ENCODE data around the gene PEX14.

PEX14 gene

DNA sequence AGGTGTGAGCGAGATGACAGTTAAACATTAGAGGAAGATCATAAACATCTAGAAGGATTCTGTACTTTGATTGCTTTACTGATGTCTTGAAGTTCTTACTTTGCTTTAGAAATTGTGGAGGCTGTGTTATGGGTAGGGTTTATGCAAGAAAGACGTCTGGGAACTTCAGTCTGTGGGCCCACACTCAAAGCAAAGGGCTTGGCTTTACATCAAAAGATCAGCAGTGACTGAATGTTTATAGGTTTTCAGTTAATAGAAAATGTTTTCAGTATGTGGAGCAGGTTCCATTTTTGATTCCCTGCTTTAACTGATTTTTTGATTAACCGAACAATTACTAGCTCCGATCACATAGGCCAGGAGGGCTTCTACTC lies 31.9 kb downstream of the PEX14 start:
- Histone ChIP-seq H3K36me3 (no peaks in the 10 kb centered on the region; a peak in 1 of 22 replicates), H3K4me3 (no peak overlapping the region), H3K9ac (no peak overlapping the region), H4K20me1 (peaks cover 55 to 100% (median 96%) of the 10 kb centered on the region in 11 experiments), H3K4me1 (peaks cover 23 to 49% (median 45%) of the 10 kb centered on the region in 10 experiments), H3K4me2 (no peak overlapping the region), H3K27me3 (no peaks in the 10 kb centered on the region), H3K27ac (no peak overlapping the region), H3K9me3 (replicated peaks in 1 of 11) (no peaks in the 10 kb centered on the region)
- TF ChIP-seq Cebpa-rat (IDR thresholded peaks at IDR 0.05): no peak

DNA sequence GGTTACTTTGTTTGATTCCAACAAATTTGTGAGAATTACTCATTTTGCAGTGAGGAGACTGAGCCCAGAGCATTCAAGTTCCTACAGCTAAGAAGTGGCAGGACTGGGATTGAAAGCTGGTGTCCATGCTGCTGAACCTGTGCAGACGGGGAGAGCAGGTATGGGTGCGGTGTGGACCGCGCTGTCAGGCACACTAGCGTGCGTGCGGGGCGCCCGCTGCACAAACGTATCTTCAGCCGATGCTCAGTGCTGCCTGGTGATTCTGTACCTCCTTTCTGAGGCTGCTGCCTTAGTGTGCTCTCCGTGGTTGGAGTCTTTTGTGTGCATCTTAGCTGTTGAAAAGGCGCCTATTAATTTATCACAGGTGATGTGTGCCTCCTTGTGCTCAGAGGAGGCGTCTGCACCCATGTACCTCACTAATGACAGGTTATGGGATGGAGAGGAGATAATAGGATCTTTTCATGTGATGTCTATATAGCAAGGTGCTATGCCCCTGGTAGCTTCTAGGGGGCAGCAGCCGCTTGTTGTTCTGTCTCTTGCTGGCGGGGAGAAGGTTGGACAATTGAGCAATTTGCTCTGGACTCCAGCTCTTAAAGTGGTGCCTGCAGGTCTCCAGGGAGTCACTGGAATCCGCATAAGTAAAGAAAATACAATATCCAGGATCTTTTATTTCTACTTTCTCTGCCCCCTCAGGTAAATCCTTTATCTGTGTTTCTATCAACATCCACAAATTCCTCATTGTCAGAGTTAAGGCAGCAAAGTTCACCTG lies 32.5 kb downstream of the PEX14 start:
- Histone ChIP-seq H3K9me3 (replicated peaks in 1 of 11) (no peaks in the 10 kb centered on the region), H3K4me2 (peak overlapping the region in 8 of 11 experiments; percentile 33 to 93 (median 79); a peak in 13 of 22 replicates), H3K36me3 (no peaks in the 10 kb centered on the region; a peak in 1 of 22 replicates), H3K9ac (no peak overlapping the region), H4K20me1 (peaks cover 48 to 100% (median 92%) of the 10 kb centered on the region in 11 experiments), H3K27ac (no peak overlapping the region), H3K4me3 (no peak overlapping the region), H3K27me3 (no peaks in the 10 kb centered on the region), H3K4me1 (peaks cover 29 to 56% (median 51%) of the 10 kb centered on the region in 10 experiments)
- peak in 2 of 11 experiments; percentile 32 to 46; a peak in 3 of 22 replicates for TF ChIP-seq Cebpa-rat (IDR thresholded peaks at IDR 0.05)

DNA sequence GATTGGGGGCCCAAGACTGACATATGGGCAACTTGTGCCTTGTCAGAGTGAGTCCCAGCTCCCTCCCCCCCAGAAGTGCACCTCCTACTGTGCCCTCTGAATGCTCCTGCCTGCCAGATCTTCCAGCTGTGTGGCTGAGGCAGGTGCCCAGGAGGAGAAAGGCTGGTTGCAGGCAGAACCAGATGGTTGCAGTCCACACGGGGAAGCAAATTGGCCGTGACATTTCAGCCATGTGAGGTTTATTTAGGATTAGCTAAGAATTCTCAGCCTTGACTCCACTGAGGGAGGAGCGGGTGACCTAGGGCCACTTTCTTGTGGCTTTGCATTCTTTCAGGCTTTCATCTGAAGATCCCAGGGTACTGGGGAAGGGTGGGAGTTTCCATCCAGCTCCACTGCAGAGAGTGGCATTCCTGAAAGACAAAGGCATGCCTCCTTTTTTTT lies 33.8 kb downstream of the PEX14 start:
- Histone ChIP-seq H3K27ac (peak overlapping the region in 2 of 11 experiments; percentile 1 to 8; a peak in 2 of 22 replicates), H3K4me3 (no peak overlapping the region), H3K4me1 (peaks cover 42 to 66% (median 63%) of the 10 kb centered on the region in 10 experiments), H3K9ac (peak overlapping the region in 1 of 11 experiments; percentile 15; a peak in 1 of 22 replicates), H3K4me2 (peak overlapping the region in 10 of 11 experiments; percentile 20 to 93 (median 70); a peak in 17 of 22 replicates), H3K9me3 (replicated peaks in 1 of 11) (no peaks in the 10 kb centered on the region), H3K27me3 (no peaks in the 10 kb centered on the region), H3K36me3 (no peaks in the 10 kb centered on the region; a peak in 1 of 22 replicates), H4K20me1 (peaks cover 40 to 100% (median 84%) of the 10 kb centered on the region in 11 experiments)
- TF ChIP-seq Cebpa-rat (IDR thresholded peaks at IDR 0.05): no peak

DNA sequence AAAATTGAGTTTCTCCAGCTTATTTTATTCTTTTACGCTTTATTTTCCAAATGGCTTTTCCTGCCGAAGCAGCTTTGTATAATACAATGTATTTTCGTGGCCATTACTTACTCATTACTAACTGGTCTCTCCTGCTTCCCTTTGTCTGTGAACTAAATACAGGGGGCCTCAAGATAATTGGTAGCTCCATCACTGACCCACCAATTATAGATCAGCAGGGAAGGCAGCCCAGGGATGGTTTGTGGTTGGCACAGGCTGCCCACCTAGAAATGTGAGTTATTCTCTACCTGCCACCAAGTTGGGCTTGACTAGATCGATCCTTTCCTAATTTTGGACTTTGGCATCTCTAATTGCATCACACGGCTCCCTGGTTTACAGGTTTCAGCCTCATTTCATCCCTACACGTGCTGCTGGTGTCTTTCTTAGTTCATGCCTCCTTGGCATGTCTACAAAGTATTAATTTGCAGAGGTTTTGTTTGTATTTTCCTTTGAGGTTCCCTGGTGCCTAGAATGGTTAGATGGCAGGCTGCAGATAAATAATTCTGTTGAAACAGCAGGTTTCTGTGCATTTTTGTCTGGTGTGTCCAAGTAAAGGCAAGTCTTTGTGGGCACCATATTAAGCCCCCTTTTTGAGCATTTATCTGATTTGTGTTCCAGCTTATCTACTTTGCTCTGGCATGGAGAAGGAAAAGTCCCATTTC lies 35.2 kb downstream of the PEX14 start:
- peaks cover 53 to 79% (median 74%) of the 10 kb centered on the region in 10 experiments for H3K4me1 ChIP-seq
- peak overlapping the region; percentile 71 to 94 (median 88) for H3K4me2 ChIP-seq
- TF ChIP-seq Cebpa-rat (IDR thresholded peaks at IDR 0.05): no peak
- peak overlapping the region in 9 of 11 experiments; percentile 70 to 86 (median 82); a peak in 14 of 22 replicates for H3K27ac ChIP-seq
- H3K9ac ChIP-seq: peak overlapping the region in 7 of 11 experiments; percentile 3 to 73 (median 65); a peak in 9 of 22 replicates
- peaks cover 43 to 100% (median 88%) of the 10 kb centered on the region in 11 experiments; a peak in 21 of 22 replicates for H4K20me1 ChIP-seq
- no peaks in the 10 kb centered on the region; a peak in 1 of 22 replicates for H3K36me3 ChIP-seq
- no peaks in the 10 kb centered on the region for H3K27me3 ChIP-seq
- no peaks in the 10 kb centered on the region for H3K9me3 ChIP-seq (replicated peaks in 1 of 11)
- peak overlapping the region in 2 of 10 experiments; percentile 9 to 48; a peak in 2 of 20 replicates for H3K4me3 ChIP-seq

DNA sequence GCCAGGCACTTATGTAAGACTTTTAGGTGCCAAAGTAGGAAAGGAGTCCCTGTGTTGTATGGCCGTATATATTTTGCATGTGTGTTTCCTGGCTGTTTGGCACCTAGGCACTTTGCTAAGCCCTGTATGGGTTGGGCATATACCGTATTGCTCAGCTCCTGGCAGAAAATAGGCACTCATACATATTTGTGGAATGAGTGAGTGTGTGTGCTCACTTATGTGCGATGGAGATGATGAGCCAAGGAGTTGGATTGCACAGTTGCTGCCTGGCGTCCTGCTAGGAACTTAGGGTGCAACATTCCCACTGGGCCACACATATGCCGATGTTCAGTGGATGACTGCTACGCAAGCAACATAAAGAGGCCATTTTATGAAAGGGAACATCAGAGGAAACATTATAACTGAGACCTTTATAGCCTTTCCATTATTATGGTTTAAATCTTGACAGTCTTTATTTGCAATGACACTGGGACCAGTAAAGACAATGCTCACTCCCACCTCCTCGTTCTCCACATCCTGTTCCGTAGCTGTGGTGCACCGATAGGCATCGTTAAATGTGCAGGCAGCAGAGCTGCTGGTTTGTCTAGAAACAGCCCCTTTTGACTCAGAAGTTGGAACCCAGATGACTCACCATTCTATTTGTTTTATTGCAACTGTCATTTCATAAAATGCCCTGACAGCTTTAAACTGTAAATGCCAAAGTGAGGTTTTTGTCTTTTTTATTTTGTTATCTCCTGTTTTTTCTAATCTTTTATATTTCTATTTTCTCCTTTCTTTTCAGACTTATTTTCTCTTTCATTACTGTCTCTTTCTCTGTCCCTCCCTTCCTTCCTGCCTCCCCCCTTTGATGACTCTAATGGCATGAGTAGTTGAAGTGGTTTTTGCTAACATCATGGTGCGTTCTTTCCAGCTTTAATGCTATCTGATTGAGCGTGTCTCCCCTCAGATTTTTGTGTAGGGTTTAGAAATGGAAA lies 36.1 kb downstream of the PEX14 start:
- no peaks in the 10 kb centered on the region for H3K27me3 ChIP-seq
- peaks cover 41 to 100% (median 89%) of the 10 kb centered on the region in 11 experiments; a peak in 21 of 22 replicates for H4K20me1 ChIP-seq
- H3K4me1 ChIP-seq: peaks cover 62 to 88% (median 82%) of the 10 kb centered on the region in 10 experiments
- peak overlapping the region in 10 of 11 experiments; percentile 41 to 73 (median 64); a peak in 19 of 22 replicates for H3K9ac ChIP-seq
- TF ChIP-seq Cebpa-rat (IDR thresholded peaks at IDR 0.05): no peak
- H3K4me2 ChIP-seq: peak overlapping the region; percentile 71 to 94 (median 88)
- H3K4me3 ChIP-seq: peak overlapping the region in 8 of 10 experiments; percentile 5 to 48 (median 16); a peak in 13 of 20 replicates
- H3K9me3 ChIP-seq (replicated peaks in 1 of 11): no peaks in the 10 kb centered on the region
- H3K27ac ChIP-seq: peak overlapping the region in 10 of 11 experiments; percentile 27 to 86 (median 80); a peak in 20 of 22 replicates
- H3K36me3 ChIP-seq: no peaks in the 10 kb centered on the region; a peak in 1 of 22 replicates

DNA sequence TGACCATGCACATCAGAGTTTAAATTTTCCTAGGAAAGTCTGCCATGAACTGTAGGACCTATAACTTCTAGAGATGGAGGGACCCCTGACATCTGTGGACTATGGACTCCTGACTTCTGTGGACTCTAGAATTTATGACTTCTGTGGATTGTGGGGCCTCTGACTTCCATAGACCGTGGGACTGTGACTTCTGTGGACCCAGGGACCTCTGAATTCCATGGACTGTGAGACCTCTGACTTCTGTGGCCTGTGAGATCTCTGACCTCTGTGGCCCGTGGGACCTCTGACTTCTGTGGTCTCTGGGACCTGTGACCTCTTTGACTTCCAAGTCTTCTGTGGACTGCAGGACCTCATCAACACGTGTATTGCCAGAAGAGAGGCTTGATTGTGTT lies 36.7 kb downstream of the PEX14 start:
- peaks cover 68 to 95% (median 88%) of the 10 kb centered on the region in 10 experiments for H3K4me1 ChIP-seq
- H3K4me2 ChIP-seq: peak overlapping the region; percentile 71 to 94 (median 88)
- peak overlapping the region in 10 of 11 experiments; percentile 27 to 86 (median 80); a peak in 20 of 22 replicates for H3K27ac ChIP-seq
- no peaks in the 10 kb centered on the region; a peak in 1 of 22 replicates for H3K36me3 ChIP-seq
- H3K9ac ChIP-seq: peak overlapping the region in 10 of 11 experiments; percentile 41 to 73 (median 64); a peak in 18 of 22 replicates
- H3K4me3 ChIP-seq: peak overlapping the region in 8 of 10 experiments; percentile 5 to 48 (median 16); a peak in 12 of 20 replicates
- no peaks in the 10 kb centered on the region for H3K27me3 ChIP-seq
- TF ChIP-seq Cebpa-rat (IDR thresholded peaks at IDR 0.05): no peak
- H3K9me3 ChIP-seq (replicated peaks in 1 of 11): no peaks in the 10 kb centered on the region
- peaks cover 41 to 100% (median 89%) of the 10 kb centered on the region in 11 experiments; a peak in 21 of 22 replicates for H4K20me1 ChIP-seq

DNA sequence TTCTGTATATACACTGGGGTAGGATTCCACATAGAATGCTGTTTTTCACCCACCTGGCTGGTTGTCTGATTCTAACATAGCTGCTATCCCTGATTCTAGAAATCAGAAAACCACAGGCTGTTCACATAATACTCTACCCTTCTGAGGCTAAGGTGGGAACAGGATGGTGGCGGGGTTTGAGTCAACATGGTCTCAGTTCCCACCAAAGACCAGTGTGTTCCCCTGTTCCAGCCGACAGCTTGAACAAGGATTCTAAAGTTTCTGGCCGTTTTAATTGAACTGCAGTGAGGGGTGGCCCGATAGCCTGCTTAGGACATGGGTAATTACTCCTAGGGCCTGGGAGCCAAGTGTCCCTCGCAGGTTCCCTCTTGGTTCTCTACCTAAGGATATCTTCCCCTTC lies 38.4 kb downstream of the PEX14 start:
- H3K27ac ChIP-seq: peak overlapping the region in 4 of 11 experiments; percentile 82 to 86 (median 84); a peak in 4 of 22 replicates
- no peaks in the 10 kb centered on the region for H3K9me3 ChIP-seq (replicated peaks in 1 of 11)
- peak overlapping the region in 9 of 11 experiments; percentile 75 to 94 (median 88); a peak in 13 of 22 replicates for H3K4me2 ChIP-seq
- peaks cover 80 to 94% (median 86%) of the 10 kb centered on the region in 10 experiments for H3K4me1 ChIP-seq
- H4K20me1 ChIP-seq: peaks cover 50 to 100% (median 86%) of the 10 kb centered on the region in 11 experiments; a peak in 21 of 22 replicates
- H3K4me3 ChIP-seq: no peak overlapping the region
- peak overlapping the region in 3 of 11 experiments; percentile 25 to 73 (median 36); a peak in 2 of 22 replicates for H3K9ac ChIP-seq
- H3K27me3 ChIP-seq: no peaks in the 10 kb centered on the region
- TF ChIP-seq Cebpa-rat (IDR thresholded peaks at IDR 0.05): no peak
- H3K36me3 ChIP-seq: no peaks in the 10 kb centered on the region; a peak in 1 of 22 replicates

Data from BLaER1 treated with 17β-estradiol and CSF1 and Interleukin-3, amounts not matched to agents 10 nM and 100 nM (cell line).